PC-3 (cell line): ENCODE data around the gene GUCA2A.

ENCODE experiments used
- EZH2 ChIP-seq: fragments of 300-600 bp; sonication (generic); IDR thresholded peaks from one replicate; pipeline ENCODE4 v1.6.1; 2017; ENCODE audit warnings: antibody characterized with exemption, mild to moderate bottlenecking, low read length; ENCODE audit not compliant: unreplicated experiment
- EZH2phosphoT487 ChIP-seq: fragments of 300-600 bp; sonication (generic); IDR thresholded peaks from 2 replicates; pipeline ENCODE4 v1.6.1; 2018; ENCODE audit warnings: mild to moderate bottlenecking, antibody characterized with exemption, low read length, borderline replicate concordance
- TF ChIP-seq, protein P1 (sequence below): fragments of 300-600 bp; sonication (generic); conservative IDR thresholded peaks from 2 replicates; pipeline ENCODE4 v1.5.1; 2017; ENCODE audit warnings: antibody characterized with exemption, low read depth, mild to moderate bottlenecking, low read length

DNA sequence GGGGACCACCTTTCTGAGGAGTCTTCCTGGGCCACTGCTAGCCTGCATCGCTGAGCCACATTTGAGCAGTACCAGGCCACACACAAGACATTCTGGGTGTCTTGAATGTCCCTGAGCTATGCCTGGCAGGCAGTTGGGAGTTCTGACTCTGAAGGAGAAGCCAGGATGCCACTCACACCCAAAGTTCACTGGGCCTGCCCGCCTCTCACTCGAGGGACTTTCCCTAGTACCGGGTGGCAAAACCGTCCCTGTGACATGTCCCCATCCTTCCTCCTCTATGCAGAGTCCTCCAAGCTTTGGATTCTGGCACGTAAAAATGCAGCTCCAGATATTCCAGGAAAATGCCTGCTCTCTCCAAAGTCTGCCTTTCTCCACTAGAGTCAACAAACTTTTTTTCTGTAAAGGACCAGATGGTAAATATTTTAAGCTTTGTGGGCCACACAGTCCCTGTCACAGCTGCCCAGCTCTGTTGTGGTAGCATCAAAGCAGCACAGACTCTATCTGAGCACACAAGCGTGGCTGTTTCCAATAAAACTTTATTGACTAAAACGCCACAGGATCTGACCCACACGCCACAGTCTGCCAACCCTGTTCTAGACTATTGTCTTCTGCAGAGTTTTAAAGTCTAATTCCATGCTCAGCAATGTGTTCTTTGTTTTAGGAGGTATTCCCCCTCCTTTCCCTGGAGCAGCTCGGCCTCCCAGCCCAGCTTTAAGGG is 30.6 kb downstream of the GUCA2A start:
- TF ChIP-seq, protein P1, sequence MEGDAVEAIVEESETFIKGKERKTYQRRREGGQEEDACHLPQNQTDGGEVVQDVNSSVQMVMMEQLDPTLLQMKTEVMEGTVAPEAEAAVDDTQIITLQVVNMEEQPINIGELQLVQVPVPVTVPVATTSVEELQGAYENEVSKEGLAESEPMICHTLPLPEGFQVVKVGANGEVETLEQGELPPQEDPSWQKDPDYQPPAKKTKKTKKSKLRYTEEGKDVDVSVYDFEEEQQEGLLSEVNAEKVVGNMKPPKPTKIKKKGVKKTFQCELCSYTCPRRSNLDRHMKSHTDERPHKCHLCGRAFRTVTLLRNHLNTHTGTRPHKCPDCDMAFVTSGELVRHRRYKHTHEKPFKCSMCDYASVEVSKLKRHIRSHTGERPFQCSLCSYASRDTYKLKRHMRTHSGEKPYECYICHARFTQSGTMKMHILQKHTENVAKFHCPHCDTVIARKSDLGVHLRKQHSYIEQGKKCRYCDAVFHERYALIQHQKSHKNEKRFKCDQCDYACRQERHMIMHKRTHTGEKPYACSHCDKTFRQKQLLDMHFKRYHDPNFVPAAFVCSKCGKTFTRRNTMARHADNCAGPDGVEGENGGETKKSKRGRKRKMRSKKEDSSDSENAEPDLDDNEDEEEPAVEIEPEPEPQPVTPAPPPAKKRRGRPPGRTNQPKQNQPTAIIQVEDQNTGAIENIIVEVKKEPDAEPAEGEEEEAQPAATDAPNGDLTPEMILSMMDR = no peak
- no peak for TF ChIP-seq EZH2
- no peak for TF ChIP-seq EZH2phosphoT487
